ENCODE measurements around the gene RRP36.

Gene RRP36

DNA sequence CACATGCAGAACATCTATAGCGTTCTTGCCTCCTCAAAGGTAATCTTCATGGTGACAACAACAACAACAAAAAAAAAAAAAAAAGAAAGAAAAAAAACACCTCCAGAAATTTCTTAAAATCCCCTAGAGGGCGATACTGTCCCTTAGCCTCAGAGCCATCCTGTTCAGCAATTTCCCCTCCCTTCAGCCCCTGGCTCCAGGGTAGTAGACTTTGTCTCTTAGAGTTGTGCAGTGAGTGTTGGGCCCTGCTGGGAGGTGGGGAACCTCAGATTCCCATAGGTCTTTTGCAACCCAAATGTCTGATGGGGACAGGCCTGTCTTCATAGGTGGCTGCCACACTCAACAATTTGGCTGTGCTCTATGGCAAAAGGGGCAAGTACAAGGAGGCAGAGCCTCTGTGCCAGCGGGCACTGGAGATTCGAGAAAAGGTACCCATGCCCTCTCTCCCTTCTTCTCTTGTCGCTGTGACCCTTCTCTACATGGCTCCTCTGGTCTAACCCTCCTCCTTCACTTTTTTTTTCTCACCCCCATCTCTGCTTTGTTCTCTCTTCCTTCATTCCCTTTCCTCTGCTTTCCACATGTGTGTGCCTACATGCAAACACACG, 48.7 kb downstream of the RRP36 start:
- peak; percentile 82 for DNase-seq (ENCODE audit: low spot score)

DNA sequence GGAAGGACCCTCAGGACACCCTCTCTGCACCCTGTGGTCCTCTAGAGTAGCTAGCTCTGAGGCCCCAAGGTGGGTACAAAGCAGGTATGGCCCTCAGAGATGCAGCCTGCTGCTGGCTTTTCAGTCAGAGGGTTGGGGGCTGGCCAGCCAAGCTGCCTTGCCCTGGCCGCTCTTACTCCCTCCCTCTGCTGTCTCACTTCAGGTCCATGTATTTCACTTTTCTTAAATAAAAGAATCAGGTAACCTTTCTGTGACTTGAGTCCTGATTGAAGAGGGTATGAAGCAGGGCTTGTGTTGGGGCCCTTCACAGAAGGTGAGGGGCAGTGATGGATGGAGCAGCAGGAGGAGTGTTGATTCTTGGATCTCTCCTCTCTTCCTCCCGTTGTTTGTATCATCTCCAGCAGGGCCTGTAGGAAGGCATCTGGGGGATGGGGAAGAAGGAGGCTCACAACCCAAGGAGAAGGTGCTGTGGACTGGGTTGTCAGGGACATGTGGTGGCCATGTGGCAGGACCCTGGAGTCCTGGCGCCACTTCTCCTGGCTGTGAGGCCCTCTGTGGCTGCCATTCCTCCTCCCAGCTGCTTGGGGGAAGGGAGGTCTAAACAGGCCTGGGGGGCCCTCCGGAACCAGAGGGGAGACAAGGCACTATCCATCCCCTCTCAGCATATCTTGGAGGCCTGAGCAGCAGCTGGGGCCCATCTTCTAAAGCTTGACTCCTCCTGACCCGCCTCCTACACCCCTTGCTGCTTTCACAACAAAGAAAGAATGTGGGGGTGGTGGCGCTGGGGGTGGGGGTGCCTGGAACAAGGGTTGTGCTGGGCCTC, 53.6 kb downstream of the RRP36 start:
- no peak for DNase-seq (ENCODE audit: low spot score)

- no peak for DNase-seq (ENCODE audit: low spot score)
Observed at GRCh38 chr6:43075670-43076463, 54.4 kb downstream of the RRP36 start, which contains the start of gene PTK7. Gene PTK7, plus strand, starts transcription at chr6:43076314. Its CDS starts 175 bp downstream, at chr6:43076489.

- no peak for DNase-seq (ENCODE audit: low spot score)
Observed at GRCh38 chr6:43076464-43077332, 55.3 kb downstream of the RRP36 start.

- DNase-seq (ENCODE audit: low spot score): no peak
Observed at GRCh38 chr6:43077333-43077809, 55.9 kb downstream of the RRP36 start.

DNA sequence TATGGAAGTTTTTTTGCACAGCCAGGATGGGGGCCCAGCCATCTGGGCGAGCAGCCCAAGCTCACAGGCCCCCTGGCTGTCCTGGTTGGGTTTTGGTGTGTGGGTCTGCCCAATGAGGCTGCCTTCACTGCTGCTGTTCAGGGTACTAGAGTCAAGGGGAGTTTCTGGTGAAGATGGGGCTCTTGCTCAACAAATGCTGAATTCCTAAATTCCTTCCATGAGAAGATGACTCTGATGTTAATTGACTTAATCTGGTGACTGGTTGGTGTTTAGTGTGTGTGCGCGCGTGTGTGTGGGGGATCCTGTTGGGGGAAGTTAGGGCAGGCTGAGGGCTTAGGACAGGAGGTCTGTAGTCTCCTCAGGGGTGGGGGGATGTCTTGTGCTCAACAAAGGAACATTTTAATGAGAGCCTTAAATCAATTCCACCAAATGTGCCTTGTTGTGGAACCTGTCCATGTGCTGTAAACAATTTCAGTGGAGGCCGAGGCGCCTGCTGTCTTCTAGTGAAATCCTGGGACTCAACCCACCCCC, 56.6 kb downstream of the RRP36 start:
- no peak for DNase-seq (ENCODE audit: low spot score)

DNA sequence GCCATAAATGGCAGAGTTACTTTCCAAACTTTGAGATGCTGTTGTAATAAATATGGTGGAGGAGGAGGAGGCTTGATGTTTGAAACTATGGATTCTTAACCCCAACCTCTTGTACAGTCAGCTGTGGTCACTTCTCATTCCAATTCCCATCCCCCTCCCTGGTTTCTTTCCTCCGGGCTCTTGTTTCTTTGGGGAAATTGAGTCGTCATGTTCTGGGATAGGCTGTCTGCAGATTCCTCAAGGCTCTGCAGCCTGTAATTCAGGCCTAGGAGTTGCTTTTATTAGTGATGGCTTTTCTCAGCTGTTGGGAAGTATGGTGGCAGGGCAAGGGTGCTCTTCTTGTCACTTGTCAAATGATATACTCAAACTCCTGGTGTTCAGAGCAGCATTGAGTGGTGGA, 57.3 kb downstream of the RRP36 start:
- DNase-seq (ENCODE audit: low spot score): no peak
